Lung (tissue), 12 donors: ENCODE data around the gene NARF. TPM values are rescaled to one million over a fixed set of nuclear protein-coding genes. Genes with fewer than 3 reads are reported as not detected.
"Not testable (repeated sequence)": the region's sequence is repeated elsewhere in the genome, so short reads cannot be mapped to it uniquely, and the experiment has no call there.

Source experiments
- ATAC-seq: fragments of 200-7000 bp; cut with Tn5 transposase; one replicate; pipeline ENCODE4 v1.9.1; 2020; ENCODE audit warnings: moderate number of reproducible peaks; ENCODE audit not compliant: insufficient read depth, low FRiP score
- DNase-seq, 3 donors: peaks; one replicate each; pipeline ENCODE4 v3.0.0-alpha.2; 2013 to 2017
- H3K27ac ChIP-seq, 2 donors: one replicate each; pipeline ENCODE4 v1.5.1; 2013; ENCODE audit warnings: mild to moderate bottlenecking in 2 of 2, moderate library complexity in 2 of 2, control low read depth in 1 of 2, inconsistent platforms in 1 of 2, low read depth in 1 of 2, low read length in 1 of 2
- H3K27me3 ChIP-seq, 3 donors: one replicate each; pipeline ENCODE4 v1.5.1; 2013; ENCODE audit warnings: low read length in 2 of 3; ENCODE audit not compliant: control insufficient read depth in 3 of 3, insufficient read depth in 3 of 3
- H3K36me3 ChIP-seq, 4 donors: one replicate each; pipeline ENCODE4 v1.5.1; 2013; ENCODE audit warnings: low read length in 4 of 4, mild to moderate bottlenecking in 1 of 4, moderate library complexity in 1 of 4; ENCODE audit not compliant: control insufficient read depth in 4 of 4, insufficient read depth in 4 of 4
- H3K4me1 ChIP-seq, 5 donors: one replicate each; pipeline ENCODE4 v1.5.1; 2013; ENCODE audit warnings: low read length in 5 of 5, mild to moderate bottlenecking in 2 of 5, moderate library complexity in 1 of 5; ENCODE audit not compliant: control insufficient read depth in 5 of 5, insufficient read depth in 5 of 5
- H3K4me3 ChIP-seq: one replicate; pipeline ENCODE4 v1.5.1; 2013; ENCODE audit warnings: mild to moderate bottlenecking, control low read depth, moderate library complexity
- H3K9ac ChIP-seq, 2 donors: one replicate each; pipeline ENCODE4 v1.5.1; 2013; ENCODE audit warnings: low read length in 2 of 2, control low read depth in 1 of 2; ENCODE audit not compliant: insufficient read depth in 1 of 2
- H3K9me3 ChIP-seq, 4 donors: one replicate each; pipeline ENCODE4 v1.5.1; 2013; ENCODE audit warnings: low read length in 3 of 4, mild to moderate bottlenecking in 1 of 4, moderate library complexity in 1 of 4; ENCODE audit not compliant: control insufficient read depth in 4 of 4, insufficient read depth in 3 of 4
- WGBS, 2 donors: extraction: QIAGEN DNeasy Blood & Tissue Kit; methylation state at CpG; one replicate each; pipeline ENCODE4 v1.1.7; 2013; 5-methylcytosine and 5-hydroxymethylcytosine counted together
- polyA plus RNA-seq, 2 donors: library from polyadenylated mRNA; stranded (reverse); fragments of 200-250 nt; gene quantifications; one replicate each; pipeline ENCODE4 v1.2.1, GENCODE V29; 2013
- total RNA-seq, 2 donors: library from RNA; depleted of rRNA in 1 of 2; stranded (reverse); fragments of >200 nt in 1 of 2; gene quantifications; one replicate each; pipeline ENCODE4 v1.2.1, GENCODE V29; 2014 to 2021
- TF ChIP-seq, protein P1 (sequence below): IDR thresholded peaks from 2 replicates; pipeline ENCODE4 v1.5.1; 2012; ENCODE audit warnings: mild to moderate bottlenecking; ENCODE audit errors: control extremely low read depth, extremely low read depth
- donor health status: control.
- donor health status: control.
- donor health status: Bipolar disorder and iron deficiency.
- donor health status: healthy.
- donor health status: DM: yes; HTN: yes; CAD: no.

NARF gene
- total and polyA plus RNA-seq, 4 donors, result 54.7 to 60.1 (median 58.7) TPM

DNA sequence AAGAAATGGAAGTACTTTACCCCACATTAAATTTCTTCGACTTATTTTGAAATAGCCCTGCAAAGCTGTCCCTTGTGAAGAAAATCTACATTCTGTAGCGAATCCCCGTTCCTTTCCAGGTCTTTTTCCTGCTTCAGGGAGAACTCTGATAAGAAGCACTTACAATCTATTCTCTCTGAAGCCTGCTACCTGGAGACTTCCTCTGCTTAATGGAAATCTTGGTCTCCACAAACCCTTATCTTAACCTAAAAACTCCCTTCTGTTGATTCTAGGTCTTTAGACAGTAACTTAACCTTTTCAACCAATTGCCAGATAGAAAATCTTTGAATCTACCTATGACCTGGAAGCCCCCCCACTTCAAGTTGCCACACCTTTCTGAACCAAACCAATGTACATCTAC, 6.4 kb upstream of the NARF start:
- Histone ChIP-seq H3K27me3 (no peaks in the 10 kb centered on the region), H3K4me1 (peaks cover 5 to 15% (median 12%) of the 10 kb centered on the region in 5 donors), H3K9ac (no peak overlapping the region), H3K36me3 (peaks cover 0 to 8% (median 2%) of the 10 kb centered on the region in 4 donors), H3K27ac (no peak overlapping the region), H3K9me3 (no peaks in the 10 kb centered on the region), H3K4me3 (no peak overlapping the region)
- 88% methylated on average over 3 of the region's 3 CpGs for WGBS, 2 donors
- TF ChIP-seq, protein P1, sequence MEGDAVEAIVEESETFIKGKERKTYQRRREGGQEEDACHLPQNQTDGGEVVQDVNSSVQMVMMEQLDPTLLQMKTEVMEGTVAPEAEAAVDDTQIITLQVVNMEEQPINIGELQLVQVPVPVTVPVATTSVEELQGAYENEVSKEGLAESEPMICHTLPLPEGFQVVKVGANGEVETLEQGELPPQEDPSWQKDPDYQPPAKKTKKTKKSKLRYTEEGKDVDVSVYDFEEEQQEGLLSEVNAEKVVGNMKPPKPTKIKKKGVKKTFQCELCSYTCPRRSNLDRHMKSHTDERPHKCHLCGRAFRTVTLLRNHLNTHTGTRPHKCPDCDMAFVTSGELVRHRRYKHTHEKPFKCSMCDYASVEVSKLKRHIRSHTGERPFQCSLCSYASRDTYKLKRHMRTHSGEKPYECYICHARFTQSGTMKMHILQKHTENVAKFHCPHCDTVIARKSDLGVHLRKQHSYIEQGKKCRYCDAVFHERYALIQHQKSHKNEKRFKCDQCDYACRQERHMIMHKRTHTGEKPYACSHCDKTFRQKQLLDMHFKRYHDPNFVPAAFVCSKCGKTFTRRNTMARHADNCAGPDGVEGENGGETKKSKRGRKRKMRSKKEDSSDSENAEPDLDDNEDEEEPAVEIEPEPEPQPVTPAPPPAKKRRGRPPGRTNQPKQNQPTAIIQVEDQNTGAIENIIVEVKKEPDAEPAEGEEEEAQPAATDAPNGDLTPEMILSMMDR, result no peak
- DNase-seq, result no peak
- ATAC-seq, result no peak

DNA sequence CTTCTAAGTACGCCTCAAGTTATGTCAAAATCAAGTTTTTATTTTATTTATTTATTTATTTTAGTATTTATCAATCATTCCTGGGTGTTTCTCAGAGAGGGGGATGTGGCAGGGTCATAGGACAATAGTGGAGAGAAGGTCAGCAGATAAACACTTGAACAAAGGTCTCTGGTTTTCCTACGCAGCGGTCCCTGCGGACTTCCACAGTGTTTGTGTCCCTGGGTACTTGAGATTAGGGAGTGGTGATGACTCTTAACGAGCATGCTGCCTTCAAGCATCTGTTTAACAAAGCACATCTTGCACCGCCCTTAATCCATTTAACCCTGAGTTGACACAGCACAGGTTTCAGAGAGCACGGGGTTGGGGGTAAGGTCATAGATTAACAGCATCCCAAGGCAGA, 5.4 kb upstream of the NARF start:
- 73 to 86% methylated on average over 7 of the region's 7 CpGs for WGBS, 2 donors
- H3K9me3 ChIP-seq, DNase-seq, H3K9ac ChIP-seq, H3K27me3 ChIP-seq, ATAC-seq, H3K4me3 ChIP-seq, H3K36me3 ChIP-seq: not testable (repeated sequence)
- H3K27ac ChIP-seq, result peak overlapping the region in 1 of 2 donors; percentile 53
- peaks cover 5 to 23% (median 15%) of the 10 kb centered on the region in 5 donors for H3K4me1 ChIP-seq

DNA sequence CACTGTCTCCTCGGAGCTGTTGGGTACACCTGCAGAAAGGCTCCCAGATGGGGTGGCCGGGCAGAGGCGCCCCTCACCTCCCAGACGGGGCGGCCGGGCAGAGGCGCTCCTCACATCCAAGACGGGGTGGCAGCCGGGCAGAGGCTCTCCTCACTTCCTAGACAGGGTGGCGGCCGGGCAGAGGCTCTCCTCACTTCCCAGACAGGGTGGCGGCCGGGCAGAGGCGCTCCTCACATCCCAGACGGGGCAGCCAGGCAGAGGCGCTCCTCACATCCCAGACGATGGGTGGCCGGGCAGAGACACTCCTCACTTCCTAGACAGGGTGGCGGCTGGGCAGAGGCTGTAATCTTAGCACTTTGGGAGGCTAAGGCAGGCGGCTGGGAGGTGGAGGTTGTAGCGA, 4.8 kb upstream of the NARF start:
- H3K27ac ChIP-seq, ATAC-seq: not testable (repeated sequence)
- 95 to 96% methylated on average over 21 of the region's 21 CpGs for WGBS, 2 donors

DNA sequence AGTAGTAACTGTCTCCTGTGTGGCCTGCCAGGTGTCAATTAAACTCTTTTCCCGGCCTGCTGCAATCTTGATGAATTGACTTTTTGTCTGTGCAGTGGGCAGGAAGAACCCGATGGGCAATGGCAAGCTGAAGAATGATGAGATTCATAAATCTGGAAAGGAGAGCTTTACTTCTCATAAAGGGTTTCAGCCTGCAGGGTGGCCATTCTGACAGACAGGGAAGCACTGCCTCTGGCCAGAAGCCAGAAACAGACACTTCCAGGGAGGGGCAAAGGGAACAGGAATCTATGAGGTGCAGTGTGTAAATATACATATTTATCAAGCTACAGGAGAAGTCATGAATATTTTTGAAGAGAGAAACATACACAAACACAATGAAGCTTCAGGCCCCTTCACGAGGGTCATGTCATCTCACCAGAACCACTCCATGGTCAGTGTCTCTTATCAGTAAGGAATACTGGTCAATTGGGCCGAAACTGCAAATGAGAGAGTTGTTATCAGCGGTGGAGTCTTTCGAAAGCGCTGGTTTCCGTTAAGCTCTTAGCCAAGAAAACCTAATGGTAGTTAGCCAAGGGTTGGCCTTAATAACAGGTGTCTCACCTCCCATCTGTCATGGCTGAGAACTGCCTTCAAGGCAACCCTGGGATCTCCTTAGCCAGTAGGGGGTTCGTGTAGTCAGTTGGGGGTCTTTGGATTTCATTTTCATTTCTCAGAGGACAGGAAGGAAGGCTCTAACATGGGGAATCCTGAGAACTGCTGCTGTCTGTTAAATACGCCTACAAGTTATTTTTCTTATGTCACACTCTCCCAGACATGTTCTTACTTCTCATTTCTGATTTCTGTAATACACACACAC, 1.2 kb upstream of the NARF start:
- Histone ChIP-seq H3K9me3 (no peaks in the 10 kb centered on the region), H3K36me3 (peaks cover 0 to 14% (median 10%) of the 10 kb centered on the region in 4 donors), H3K9ac (peak overlapping the region in 1 of 2 donors; percentile 78), H3K4me1 (peaks cover 0 to 13% (median 7%) of the 10 kb centered on the region in 5 donors), H3K27me3 (no peaks in the 10 kb centered on the region), H3K4me3 (no peak overlapping the region), H3K27ac (peak overlapping the region; percentile 93 to 99)
- ATAC-seq (no peak), DNase-seq (no peak)
- 19 to 33% methylated on average over 10 of the region's 10 CpGs for WGBS, 2 donors
- TF ChIP-seq, protein P1, result no peak

More for the DNA sequence above, 4.8 kb upstream of the NARF start:
- H3K36me3 ChIP-seq, H3K9ac ChIP-seq, DNase-seq, H3K27me3 ChIP-seq, H3K4me3 ChIP-seq, H3K9me3 ChIP-seq: not testable (repeated sequence)
- peaks cover 4 to 23% (median 15%) of the 10 kb centered on the region in 5 donors for H3K4me1 ChIP-seq
